Left colon (tissue), 2 donors: ENCODE measurements around the gene PPARGC1A. TPM values are rescaled to one million over a fixed set of nuclear protein-coding genes. Genes with fewer than 3 reads are reported as not detected.

Source experiments
- ATAC-seq: fragments of 200-7000 bp; cut with Tn5 transposase; one replicate; pipeline ENCODE4 v1.9.1; 2020; ENCODE audit warnings: mild to moderate bottlenecking, moderate library complexity
- DNase-seq, 2 donors: peaks; one replicate each; pipeline ENCODE4 v3.0.0-alpha.2; 2020
- intact Hi-C, 2 donors: fragments of 100-400 bp; cut with DNase I in 1 of 2; cut with micrococcal nuclease in 1 of 2; formaldehyde crosslinking; loops; one replicate each; pipeline versions ENCODE4 v1.11.2 to v1.14.0; 2022; cut with DNase I, micrococcal nuclease
- total RNA-seq, 2 donors: library from RNA; stranded (reverse); fragmentation: NEBNext Ultra II Directional; extraction: Animal tissue kit (Norgen Biotek cat#: 25700); gene quantifications; one replicate each; pipeline ENCODE4 v1.2.1, GENCODE V29; 2021
- donor health status: DM: no; HTN: no; CAD: no.
- donor health status: DM: yes; HTN: yes; CAD: no.

The PPARGC1A gene
- total RNA-seq, 2 donors from 2014 or later = 76.0 to 92.4 TPM

DNA sequence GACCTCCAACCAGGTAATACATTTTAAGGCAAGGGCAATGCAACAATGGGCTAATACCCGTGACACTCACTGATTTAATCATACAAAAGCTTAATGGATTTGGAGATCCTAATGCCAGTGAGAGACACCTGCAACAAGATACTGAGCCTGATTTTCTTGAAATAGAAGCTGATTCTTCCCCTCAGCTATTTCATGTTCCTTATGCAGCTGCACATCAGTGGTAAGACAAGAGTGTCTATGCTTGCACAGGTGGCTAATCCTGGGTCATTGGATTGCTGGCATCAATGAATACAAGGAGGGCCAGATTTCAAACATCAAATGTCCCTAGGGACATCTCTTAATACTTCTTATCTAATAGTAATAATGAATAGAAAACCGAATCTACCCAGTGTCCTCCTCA, 139.7 kb downstream of the PPARGC1A start:
- no peak for DNase-seq
- ATAC-seq = no peak
- intact Hi-C loops = no loop called here

DNA sequence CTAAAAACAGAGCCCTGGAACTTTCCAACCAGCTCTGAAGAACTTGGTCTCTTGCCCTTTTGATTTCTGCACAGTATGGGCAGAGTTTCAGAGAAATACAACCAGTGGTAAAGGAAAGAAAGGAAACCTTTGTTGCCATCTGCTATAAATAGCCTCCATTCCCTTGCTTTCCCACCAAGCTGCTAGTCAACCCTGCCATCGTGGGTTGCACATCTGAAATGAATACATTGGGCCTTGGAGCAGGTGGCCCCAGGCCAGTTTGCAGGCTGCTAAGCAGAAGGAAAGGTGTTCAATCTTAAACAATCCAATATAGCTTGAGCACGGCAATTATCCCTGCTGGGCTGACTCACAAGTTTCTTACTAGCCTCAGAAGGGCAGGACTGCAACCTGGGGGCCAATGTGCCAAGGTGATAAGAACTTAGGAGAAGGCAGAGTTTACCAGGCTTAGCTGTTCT, 142.5 kb downstream of the PPARGC1A start:
- ATAC-seq (peak; percentile 81), DNase-seq (peak; percentile 68 to 85)
- intact Hi-C loops = no loop called here

DNA sequence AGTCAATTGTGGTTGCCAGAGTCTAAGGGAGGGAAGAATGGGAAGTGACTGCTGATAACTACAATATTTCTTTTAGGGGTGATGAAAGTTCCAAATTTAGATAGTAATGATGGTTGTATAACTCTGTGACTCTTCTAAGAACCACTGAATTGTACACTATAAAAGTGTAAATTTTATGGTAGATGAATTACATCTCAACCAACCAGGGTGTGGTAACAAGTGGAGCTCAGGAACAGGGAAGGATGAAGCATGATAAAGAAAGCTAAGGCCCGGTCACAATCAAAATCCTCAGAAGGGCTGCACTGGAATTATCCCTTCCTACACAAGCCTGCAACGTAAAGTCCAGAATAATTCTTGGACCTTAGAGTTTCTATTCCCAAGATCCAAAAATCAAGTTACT, 143.2 kb downstream of the PPARGC1A start:
- intact Hi-C loops = no loop called here
- no peak for DNase-seq
- ATAC-seq = peak; percentile 83

DNA sequence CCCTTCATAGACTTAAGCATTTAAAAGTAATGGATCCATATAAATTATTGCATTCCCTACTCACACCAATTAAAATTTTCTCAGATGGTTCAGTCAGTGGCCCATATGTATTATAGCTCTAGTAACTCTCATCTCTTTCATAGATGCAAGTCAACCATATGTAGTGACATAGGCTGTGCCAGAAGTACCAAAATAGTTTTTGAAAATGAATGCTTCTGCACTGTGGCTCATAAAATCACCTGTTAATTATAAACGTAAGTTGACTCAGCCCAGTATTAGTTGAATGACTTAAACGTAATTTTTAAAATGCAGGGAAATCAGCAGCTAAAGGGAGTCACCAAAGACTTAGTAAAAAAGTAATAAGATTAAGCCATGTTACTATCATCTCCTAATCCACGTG, 143.8 kb downstream of the PPARGC1A start:
- ATAC-seq = no peak
- intact Hi-C loops = no loop called here

DNA sequence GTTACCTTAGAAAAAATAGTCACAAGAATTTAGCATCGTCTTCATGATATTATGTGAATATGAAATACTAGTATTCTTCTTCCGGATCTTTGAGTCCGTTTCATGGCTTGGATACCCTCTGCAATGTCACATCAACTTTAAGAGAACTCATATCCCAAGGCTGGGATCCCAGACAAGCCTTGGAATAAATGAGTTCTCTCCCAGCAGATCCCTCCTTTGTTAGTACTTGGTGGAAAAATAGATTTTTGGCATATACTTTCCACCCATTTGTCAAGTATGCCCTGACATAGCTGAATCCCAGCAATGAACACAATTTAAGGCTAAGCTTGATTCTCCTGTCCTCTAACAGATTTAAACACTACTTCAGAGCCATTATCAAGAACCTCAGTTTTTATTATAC, 144.5 kb downstream of the PPARGC1A start:
- intact Hi-C loops = no loop called here
- ATAC-seq = no peak

More for the DNA sequence above, 143.8 kb downstream of the PPARGC1A start:
- no peak for DNase-seq

More for the DNA sequence above, 144.5 kb downstream of the PPARGC1A start:
- DNase-seq = no peak
